IMR-90 (cell line): ENCODE measurements around the gene C16orf90. TPM values are rescaled to one million over a fixed set of nuclear protein-coding genes. Genes with fewer than 3 reads are reported as not detected.

Experiments used
- ATAC-seq: fragments of 200-7000 bp; cut with Tn5 transposase; 2 replicates; pipeline ENCODE4 v1.9.1; 2020; ENCODE audit warnings: low read depth, mild to moderate bottlenecking, moderate library complexity
- BruUV-seq: library from RNA; stranded (reverse); fragments of 400-500 nt; replicated peaks from 2 replicates; lab custom pipeline; 2021; lab: Mats Ljungman, UMichigan
- CTCF ChIA-PET: fragments of 300-600 bp; formaldehyde crosslinking; extraction: SDS; loops from one replicate; lab custom pipeline; 2021; ENCODE audit warnings: antibody characterized with exemption; lab: Yijun Ruan, JAX
- POLR2A ChIA-PET: fragments of 300-600 bp; sonication (Branson Sonifier 250); formaldehyde crosslinking; loops from one replicate; lab custom pipeline; 2022; ENCODE audit warnings: antibody characterized with exemption; ENCODE audit not compliant: unreplicated experiment; lab: Charles Lee
- DNase-seq: peaks from one replicate; pipeline ENCODE4 v3.0.0; 2013
- H2AFZ ChIP-seq: replicated peaks from 2 replicates; pipeline ENCODE3; 2013; ENCODE audit warnings: low read length, mild to moderate bottlenecking; ENCODE audit not compliant: poor library complexity
- H2AK5ac ChIP-seq: 2 replicates; pipeline ENCODE4 v1.6.1; 2013; ENCODE audit warnings: low read depth, low read length, inconsistent platforms
- H2AK9ac ChIP-seq: replicated peaks from 2 replicates; pipeline ENCODE3; 2013; ENCODE audit warnings: mild to moderate bottlenecking, low read depth, low read length, moderate library complexity; ENCODE audit not compliant: poor library complexity
- H2BK120ac ChIP-seq: 2 replicates; pipeline ENCODE4 v1.6.1; 2013; ENCODE audit warnings: low read depth, low read length, inconsistent platforms
- H2BK15ac ChIP-seq: 3 replicates; pipeline ENCODE4 v1.6.1; 2013; ENCODE audit warnings: low read depth, low read length, inconsistent platforms
- H2BK20ac ChIP-seq: 2 replicates; pipeline ENCODE4 v1.6.1; 2013; ENCODE audit warnings: low read depth, mild to moderate bottlenecking, inconsistent platforms, low read length, moderate library complexity
- H2BK5ac ChIP-seq: 2 replicates; pipeline ENCODE4 v1.6.1; 2013; ENCODE audit warnings: mild to moderate bottlenecking, low read depth, low read length, inconsistent platforms; ENCODE audit not compliant: poor library complexity, severe bottlenecking
- H3K14ac ChIP-seq: replicated peaks from 2 replicates; pipeline ENCODE4 v1.6.1; 2013; ENCODE audit warnings: low read depth, low read length, inconsistent platforms
- H3K18ac ChIP-seq: 2 replicates; pipeline ENCODE4 v1.6.1; 2013; ENCODE audit warnings: low read depth, low read length, control low read depth
- H3K23ac ChIP-seq: 2 replicates; pipeline ENCODE4 v1.6.1; 2013; ENCODE audit warnings: low read depth, low read length, inconsistent platforms
- H3K27ac ChIP-seq: 2 replicates; pipeline ENCODE4 v1.5.1; 2013; ENCODE audit warnings: mild to moderate bottlenecking, control low read depth, low read length; ENCODE audit not compliant: insufficient read depth
- H3K27me3 ChIP-seq: 2 replicates; pipeline ENCODE4 v1.6.1; 2013; ENCODE audit warnings: low read length; ENCODE audit not compliant: control insufficient read depth, insufficient read depth
- H3K36me3 ChIP-seq: 2 replicates; pipeline ENCODE4 v1.6.1; 2013; ENCODE audit warnings: low read length, mixed read lengths; ENCODE audit not compliant: control insufficient read depth, insufficient read depth
- H3K4ac ChIP-seq: 2 replicates; pipeline ENCODE4 v1.6.1; 2013; ENCODE audit warnings: low read depth, low read length, inconsistent platforms
- H3K4me1 ChIP-seq: 2 replicates; pipeline ENCODE4 v1.6.1; 2013; ENCODE audit warnings: low read length, mixed read lengths; ENCODE audit not compliant: control insufficient read depth, insufficient read depth
- H3K4me2 ChIP-seq: 2 replicates; pipeline ENCODE4 v1.6.1; 2013; ENCODE audit warnings: low read depth, mild to moderate bottlenecking, control low read depth, low read length, moderate library complexity
- H3K4me3 ChIP-seq: 2 replicates; pipeline ENCODE4 v1.5.1; 2013; ENCODE audit warnings: low read depth, mild to moderate bottlenecking, control low read depth, low read length, moderate library complexity; ENCODE audit not compliant: insufficient read depth
- H3K56ac ChIP-seq: 2 replicates; pipeline ENCODE4 v1.6.1; 2013; ENCODE audit warnings: low read length, inconsistent platforms; ENCODE audit not compliant: insufficient read depth; ENCODE audit errors: extremely low read depth
- H3K79me1 ChIP-seq, 2 experiments: 2 replicates each; pipeline ENCODE4 v1.6.1; 2013; ENCODE audit warnings: low read length in 2 of 2, inconsistent platforms in 1 of 2, low read depth in 1 of 2
- H3K9ac ChIP-seq: 2 replicates; pipeline ENCODE4 v1.6.1; 2013; ENCODE audit warnings: low read depth, low read length, control low read depth
- H3K9me1 ChIP-seq: 2 replicates; pipeline ENCODE4 v1.6.1; 2013; ENCODE audit warnings: low read length, inconsistent platforms; ENCODE audit not compliant: insufficient read depth
- H3K9me3 ChIP-seq: 2 replicates; pipeline ENCODE4 v1.6.1; 2013; ENCODE audit warnings: low read length; ENCODE audit not compliant: control insufficient read depth, insufficient read depth
- H4K20me1 ChIP-seq: 2 replicates; pipeline ENCODE4 v1.6.1; 2013; ENCODE audit warnings: low read length, inconsistent platforms; ENCODE audit not compliant: insufficient read depth
- H4K5ac ChIP-seq: 2 replicates; pipeline ENCODE4 v1.6.1; 2013; ENCODE audit warnings: mild to moderate bottlenecking, low read depth, low read length, control low read depth
- H4K8ac ChIP-seq, 2 experiments: 2 replicates each; pipeline ENCODE4 v1.6.1; 2013; ENCODE audit warnings: low read depth in 2 of 2, low read length in 2 of 2, control low read depth in 1 of 2, inconsistent platforms in 1 of 2
- H4K91ac ChIP-seq: 2 replicates; pipeline ENCODE4 v1.6.1; 2013; ENCODE audit warnings: low read depth, low read length, inconsistent platforms; ENCODE audit not compliant: insufficient read depth
- BHLHE40 ChIP-seq: fragments of 150-350 bp; IDR thresholded peaks from 2 replicates; pipeline ENCODE4 v1.6.1; 2016; ENCODE audit warnings: mild to moderate bottlenecking, low read depth, low read length
- CTCF ChIP-seq: conservative IDR thresholded peaks from 2 replicates; pipeline ENCODE4 v1.5.1; 2012; ENCODE audit warnings: mild to moderate bottlenecking, low read depth, low read length, improper control_type of control experiment
- ELK1 ChIP-seq: fragments of 150-350 bp; IDR thresholded peaks from 2 replicates; pipeline ENCODE4 v1.6.1; 2016; ENCODE audit warnings: low read depth, mild to moderate bottlenecking, low read length, moderate library complexity, borderline replicate concordance
- FOS ChIP-seq: fragments of 150-350 bp; IDR thresholded peaks from 2 replicates; pipeline ENCODE4 v1.6.1; 2016; ENCODE audit warnings: low read depth, low read length
- MAFK ChIP-seq: IDR thresholded peaks from 2 replicates; pipeline ENCODE4 v1.6.1; 2012; ENCODE audit warnings: low read depth, low read length, improper control_type of control experiment
- MAZ ChIP-seq: IDR thresholded peaks from 2 replicates; pipeline ENCODE4 v1.6.1; 2012; ENCODE audit warnings: low read depth, mild to moderate bottlenecking, low read length, improper control_type of control experiment, moderate library complexity, borderline replicate concordance
- NFE2L2 ChIP-seq: fragments of 150-350 bp; IDR thresholded peaks from 2 replicates; pipeline ENCODE4 v1.6.1; 2016; ENCODE audit warnings: low read depth, mild to moderate bottlenecking, low read length
- POLR2A ChIP-seq: IDR thresholded peaks from 2 replicates; pipeline ENCODE4 v1.6.1; 2012; ENCODE audit warnings: mild to moderate bottlenecking, low read depth, low read length
- RAD21 ChIP-seq: IDR thresholded peaks from 2 replicates; pipeline ENCODE4 v1.6.1; 2012; ENCODE audit warnings: low read length, improper control_type of control experiment
- RCOR1 ChIP-seq: IDR thresholded peaks from 2 replicates; pipeline ENCODE4 v1.6.1; 2012; ENCODE audit warnings: mild to moderate bottlenecking, low read length, improper control_type of control experiment; ENCODE audit not compliant: insufficient replicate concordance
- RFX5 ChIP-seq: IDR thresholded peaks from 2 replicates; pipeline ENCODE4 v1.8.0; 2012; ENCODE audit warnings: low read depth, mild to moderate bottlenecking, low read length, moderate library complexity
- SMC3 ChIP-seq: fragments of 150-350 bp; IDR thresholded peaks from 2 replicates; pipeline ENCODE4 v1.6.1; 2016; ENCODE audit warnings: low read depth, mild to moderate bottlenecking, antibody characterized with exemption, low read length, moderate library complexity
- USF2 ChIP-seq: fragments of 150-350 bp; IDR thresholded peaks from 2 replicates; pipeline ENCODE4 v1.6.1; 2017; ENCODE audit warnings: mild to moderate bottlenecking, antibody characterized with exemption, low read length, low read depth
- WGBS, 2 experiments: methylation state at CpG; one replicate each; pipeline versions ENCODE4 v1.1.5 to v1.1.7; 2013; ENCODE audit warnings: missing lambda C conversion rate in 2 of 2; ENCODE audit not compliant: insufficient read length in 1 of 2; ENCODE audit errors: extremely low coverage in 2 of 2; 5-methylcytosine and 5-hydroxymethylcytosine counted together
- dilution Hi-C: fragments of 300-500 bp; cut with HindIII; formaldehyde crosslinking; loops from one replicate; pipeline ENCODE4 v1.14.3; 2018; ENCODE audit warnings: low sequenced_read_pairs; ENCODE audit not compliant: unreplicated experiment
- in situ Hi-C: fragments of 300-500 bp; cut with MboI; formaldehyde crosslinking; loops from 3 replicates; pipeline ENCODE4 v1.14.3; 2019; ENCODE audit warnings: low sequenced_read_pairs, inconsistent platforms, mixed read lengths
- intact Hi-C: fragments of 100-400 bp; cut with micrococcal nuclease; formaldehyde crosslinking; loops from 2 replicates; pipeline ENCODE4 v1.10.0; 2022
- polyA plus RNA-seq, 3 experiments: library from polyadenylated mRNA; depleted of rRNA; stranded (reverse); fragments of >200 nt; gene quantifications; 2 replicates each; pipeline ENCODE4 v1.2.3, GENCODE V29; 2012; ENCODE audit warnings: low replicate concordance in 1 of 3
- total RNA-seq: library from RNA; depleted of rRNA; stranded (reverse); fragments of >200 nt; gene quantifications from 2 replicates; pipeline ENCODE4 v1.2.3, GENCODE V29; 2012

C16orf90 gene
- total and polyA plus RNA-seq, 2 of the 4 experiments (the other 2 are of a cell fraction): not detected

GRCh38 chr16:3508736-3509135, 13.4 kb upstream of the C16orf90 start:
- POLR2A ChIA-PET: no interaction called here
- no peak overlapping the region for H3K9ac ChIP-seq
- no peak overlapping the region for H4K5ac ChIP-seq
- DNase-seq (no peak), ATAC-seq (no peak)
- no peak overlapping the region for H2BK120ac ChIP-seq
- intact Hi-C loops: loop anchor here (10.0 kb wide), 1 partner anchor 224 kb away; the partner anchor contains the start of gene ZNF263
- H3K27me3 ChIP-seq: no peaks in the 10 kb centered on the region
- no peak overlapping the region for H4K91ac ChIP-seq
- peaks cover 44% of the 10 kb centered on the region for H3K36me3 ChIP-seq
- H3K18ac ChIP-seq: no peak overlapping the region
- H4K20me1 ChIP-seq: peaks cover under 1% of the 10 kb centered on the region; the same call in 1 of the 2 replicates
- H3K9me3 ChIP-seq: no peaks in the 10 kb centered on the region
- H3K27ac ChIP-seq: no peak overlapping the region
- H3K23ac ChIP-seq: no peak overlapping the region
- H3K56ac ChIP-seq: no peak overlapping the region
- CTCF ChIA-PET: no interaction called here
- TF ChIP-seq NFE2L2 (no peak), MAZ (no peak), FOS (no peak), SMC3 (no peak), ELK1 (no peak), RAD21 (no peak), BHLHE40 (no peak), USF2 (no peak), CTCF (no peak), RFX5 (no peak), RCOR1 (no peak), MAFK (no peak), POLR2A (no peak)
- no peak overlapping the region for H2AK9ac ChIP-seq
- H2AFZ ChIP-seq: no peak overlapping the region
- H3K9me1 ChIP-seq: peaks cover 3% of the 10 kb centered on the region
- H2BK15ac ChIP-seq: no peak overlapping the region
- no peak overlapping the region for H2AK5ac ChIP-seq
- peaks cover 0 to 5% of the 10 kb centered on the region in 2 experiments; a peak in 1 of 4 replicates for H3K79me1 ChIP-seq
- in situ Hi-C loops: no loop called here
- no peak overlapping the region for H3K4ac ChIP-seq
- no peak overlapping the region for H3K14ac ChIP-seq
- H3K4me2 ChIP-seq: no peak overlapping the region
- H4K8ac ChIP-seq: no peak overlapping the region
- dilution Hi-C loops: no loop called here
- no peak overlapping the region for H3K4me3 ChIP-seq
- peaks cover under 1% of the 10 kb centered on the region for H3K4me1 ChIP-seq
- no TSS peak for BruUV-seq
- WGBS, 2 experiments: no CpG with 5 or more reads among the region's 7 CpGs
- H2BK20ac ChIP-seq: no peak overlapping the region
- no peak overlapping the region for H2BK5ac ChIP-seq
